ENCODE results near the gene HADHB.
"Not testable (repeated sequence)": the region's sequence is repeated elsewhere in the genome, so short reads cannot be mapped to it uniquely, and the experiment has no call there.

HADHB gene

DNA sequence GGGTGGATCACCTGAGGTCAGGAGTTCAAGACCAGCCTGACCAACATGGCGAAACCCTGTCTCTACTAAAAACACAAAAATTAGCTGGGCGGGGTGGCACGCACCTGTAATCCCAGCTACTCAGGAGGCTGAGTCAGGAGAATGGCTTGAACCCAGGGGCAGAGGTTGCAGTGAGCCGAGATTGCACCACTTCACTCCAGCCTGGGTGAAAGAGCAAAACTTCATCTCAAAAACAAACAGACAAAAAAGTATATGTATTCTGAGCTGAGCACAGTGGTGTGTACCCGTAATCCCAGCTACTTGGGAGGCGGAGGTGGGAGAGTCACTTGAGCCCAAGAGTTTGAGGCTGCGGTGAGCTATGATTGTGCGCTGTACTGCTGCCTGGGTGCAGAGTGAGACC is 86.6 kb downstream of the HADHB start:
- not testable (repeated sequence) for FAIRE-seq

GRCh38 chr2:26333293-26333692 is 88.6 kb downstream of the HADHB start:
- no peak for FAIRE-seq

DNA sequence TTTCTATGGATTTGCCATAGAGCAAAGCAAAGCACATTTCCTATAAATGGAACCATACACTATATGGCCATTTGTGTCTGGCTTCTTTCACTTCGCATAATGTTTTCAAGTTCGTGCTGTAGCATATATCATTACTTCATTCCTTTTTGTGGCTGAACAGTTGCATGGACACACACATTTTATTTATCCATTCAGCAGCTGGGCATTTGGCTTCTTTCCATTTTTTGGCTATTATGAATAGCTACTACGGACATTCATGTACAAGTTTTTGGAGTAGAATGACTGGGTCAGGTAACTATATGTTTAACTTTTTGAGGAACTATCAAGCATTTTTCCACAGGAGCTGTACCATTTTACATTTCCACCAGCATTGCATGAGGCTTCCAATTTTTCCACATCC is 90.5 kb downstream of the HADHB start:
- FAIRE-seq = no peak

- FAIRE-seq = no peak
Measured at GRCh38 chr2:26336719-26337118, 92.0 kb downstream of the HADHB start.

DNA sequence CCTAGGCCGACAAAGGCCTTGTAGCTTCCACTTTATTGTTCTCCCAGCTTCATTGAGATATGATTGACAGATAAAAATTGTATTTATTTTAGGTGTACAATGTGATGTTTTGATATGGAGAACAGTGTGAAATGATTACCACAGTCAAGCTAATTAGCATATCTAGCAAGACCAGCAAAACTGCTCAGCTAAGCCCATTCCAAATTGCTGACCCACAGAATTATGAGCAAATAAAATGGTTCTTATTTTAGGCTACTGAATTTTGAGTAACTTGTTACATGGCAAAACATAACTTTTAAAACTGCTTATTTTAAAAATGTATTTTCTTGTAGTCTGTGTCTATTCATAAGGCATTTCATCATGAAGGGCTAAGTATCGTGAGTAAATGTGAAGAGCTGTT is 92.6 kb downstream of the HADHB start:
- no peak for FAIRE-seq

Measured in A204.1 (cell line).